ENCODE measurements around the gene SNRPN. TPM values are rescaled to one million over a fixed set of nuclear protein-coding genes. Genes with fewer than 3 reads are reported as not detected.

SNRPN gene
- total RNA-seq, 4 donors from 2014 or later: 81.3 to 128 (median 124) TPM

GRCh38 chr15:24956111-24956838 is 1.5 kb downstream of the SNRPN start:
- Histone ChIP-seq H3K36me3 (no peaks in the 10 kb centered on the region), H3K27me3 (no peaks in the 10 kb centered on the region), H3K9me3 (peaks cover 0 to 22% (median 0%) of the 10 kb centered on the region in 4 donors), H3K4me1 (no peaks in the 10 kb centered on the region), H3K4me3 (peak overlapping the region; percentile 55 to 78 (median 67)), H3K27ac (peak overlapping the region; percentile 70 to 96 (median 88))
- DNase-seq (ENCODE audit: low spot score in 2 of 2): peak in 1 of 2 donors; percentile 53
- peak in 1 of 2 donors; percentile 48 for TF ChIP-seq EP300 (IDR thresholded peaks at IDR 0.05)
- TF ChIP-seq POLR2A (IDR thresholded peaks at IDR 0.05): no peak
- TF ChIP-seq CTCF (IDR thresholded peaks at IDR 0.05): no peak
- WGBS, 2 donors: 52 to 55% methylated on average over 26 to 28 of the region's 28 CpGs

GRCh38 chr15:24957691-24958090 is 2.9 kb downstream of the SNRPN start:
- no peaks in the 10 kb centered on the region for H3K27me3 ChIP-seq
- H3K36me3 ChIP-seq: peaks cover 0 to 8% (median 0%) of the 10 kb centered on the region in 3 donors
- no peaks in the 10 kb centered on the region for H3K4me1 ChIP-seq
- no peak overlapping the region for H3K27ac ChIP-seq
- no peak overlapping the region for H3K4me3 ChIP-seq
- 78 to 84% methylated on average over 2 of the region's 2 CpGs for WGBS, 2 donors
- no peak for TF ChIP-seq POLR2A (IDR thresholded peaks at IDR 0.05)
- no peak for TF ChIP-seq EP300 (IDR thresholded peaks at IDR 0.05)
- TF ChIP-seq CTCF (IDR thresholded peaks at IDR 0.05): no peak
- H3K9me3 ChIP-seq: peaks cover 0 to 22% (median 0%) of the 10 kb centered on the region in 4 donors
- DNase-seq (ENCODE audit: low spot score in 2 of 2): no peak

GRCh38 chr15:24961967-24962366 is 7.2 kb downstream of the SNRPN start:
- WGBS, 2 donors: 92 to 94% methylated on average over 4 of the region's 4 CpGs
- no peak for TF ChIP-seq EP300 (IDR thresholded peaks at IDR 0.05)

GRCh38 chr15:24962880-24963279 is 8.1 kb downstream of the SNRPN start:
- H3K9me3 ChIP-seq: peaks cover 0 to 52% (median 3%) of the 10 kb centered on the region in 4 donors
- DNase-seq (ENCODE audit: low spot score in 2 of 2): no peak
- WGBS, 2 donors: 95 to 96% methylated on average over 4 of the region's 4 CpGs
- H3K36me3 ChIP-seq: peaks cover 0 to 60% (median 4%) of the 10 kb centered on the region in 3 donors
- H3K4me3 ChIP-seq: no peak overlapping the region
- H3K27ac ChIP-seq: no peak overlapping the region
- TF ChIP-seq POLR2A (IDR thresholded peaks at IDR 0.05) (no peak), CTCF (IDR thresholded peaks at IDR 0.05) (no peak), EP300 (IDR thresholded peaks at IDR 0.05) (no peak)
- H3K27me3 ChIP-seq: no peaks in the 10 kb centered on the region
- H3K4me1 ChIP-seq: no peaks in the 10 kb centered on the region

More at GRCh38 chr15:24961967-24962366, 7.2 kb downstream of the SNRPN start:
- no peak for DNase-seq (ENCODE audit: low spot score in 2 of 2)
- Histone ChIP-seq H3K27ac (no peak overlapping the region), H3K9me3 (peaks cover 0 to 44% (median 3%) of the 10 kb centered on the region in 4 donors), H3K4me3 (no peak overlapping the region), H3K36me3 (peaks cover 0 to 51% (median 4%) of the 10 kb centered on the region in 3 donors), H3K27me3 (no peaks in the 10 kb centered on the region), H3K4me1 (no peaks in the 10 kb centered on the region)

GRCh38 chr15:24966364-24967103 is 11.7 kb downstream of the SNRPN start:
- Histone ChIP-seq H3K27ac (no peak overlapping the region), H3K4me1 (no peaks in the 10 kb centered on the region), H3K4me3 (no peak overlapping the region), H3K9me3 (peaks cover 0 to 55% (median 5%) of the 10 kb centered on the region in 4 donors), H3K36me3 (peaks cover 0 to 97% (median 4%) of the 10 kb centered on the region in 3 donors), H3K27me3 (no peaks in the 10 kb centered on the region)
- no peak for TF ChIP-seq CTCF (IDR thresholded peaks at IDR 0.05)
- no peak for TF ChIP-seq POLR2A (IDR thresholded peaks at IDR 0.05)
- TF ChIP-seq EP300 (IDR thresholded peaks at IDR 0.05): no peak
- DNase-seq (ENCODE audit: low spot score in 2 of 2): no peak
- 73 to 77% methylated on average over 4 of the region's 4 CpGs for WGBS, 2 donors

Measured in tibial nerve (tissue), 4 donors.